Heart right ventricle (tissue), 16 donors: ENCODE data around the gene SPTLC1. TPM values are rescaled to one million over a fixed set of nuclear protein-coding genes. Genes with fewer than 3 reads are reported as not detected.

ENCODE experiments used
- ATAC-seq, 8 donors: fragments of 200-7000 bp; cut with Tn5 transposase; one replicate each; pipeline ENCODE4 v1.9.1; 2020; ENCODE audit warnings: mild to moderate bottlenecking in 8 of 8, moderate library complexity in 8 of 8, moderate number of reproducible peaks in 1 of 8
- DNase-seq, 2 donors: peaks; one replicate each; pipeline ENCODE4 v3.0.0-alpha.2; 2020
- H3K27ac ChIP-seq, 10 donors: fragments of 200-600 bp; sonication (generic) in 2 of 10; one replicate each; pipeline versions ENCODE4 v1.5.0 to v1.8.0; 2020 to 2022; ENCODE audit warnings: mild to moderate bottlenecking in 3 of 10
- H3K27me3 ChIP-seq, 7 donors: fragments of 200-600 bp; one replicate each; pipeline ENCODE4 v1.8.0; 2021 to 2022; ENCODE audit warnings: mild to moderate bottlenecking in 2 of 7
- H3K36me3 ChIP-seq, 9 donors: fragments of 200-600 bp; sonication (generic) in 1 of 9; one replicate each; pipeline versions ENCODE4 v1.5.0 to v1.8.0; 2020 to 2022; ENCODE audit warnings: mild to moderate bottlenecking in 2 of 9
- H3K4me1 ChIP-seq, 9 donors: fragments of 200-600 bp; sonication (generic) in 1 of 9; one replicate each; pipeline versions ENCODE4 v1.5.0 to v1.8.0; 2020 to 2022; ENCODE audit warnings: mild to moderate bottlenecking in 4 of 9
- H3K4me3 ChIP-seq, 10 donors: fragments of 200-600 bp; sonication (generic) in 2 of 10; one replicate each; pipeline versions ENCODE4 v1.5.0 to v1.8.0; 2020 to 2022; ENCODE audit warnings: mild to moderate bottlenecking in 7 of 10, moderate library complexity in 2 of 10
- H3K9me3 ChIP-seq, 11 donors: fragments of 200-600 bp in 10 of 11; sonication (generic) in 2 of 11; one replicate each; pipeline versions ENCODE4 v1.5.0 to v1.8.0; 2013 to 2022; ENCODE audit warnings: mild to moderate bottlenecking in 2 of 11, control low read depth in 1 of 11, moderate library complexity in 1 of 11
- WGBS, 2 donors: extraction: QIAGEN DNeasy Blood & Tissue Kit; methylation state at CpG; one replicate each; pipeline ENCODE4 v1.1.7; 2013; ENCODE audit warnings: inconsistent platforms in 1 of 2; 5-methylcytosine and 5-hydroxymethylcytosine counted together
- intact Hi-C, 10 donors: fragments of 100-400 bp; cut with DNase I; formaldehyde crosslinking; loops; one replicate each; pipeline versions ENCODE4 v1.11.1 to v1.14.2; 2022
- polyA plus RNA-seq, 2 donors: library from polyadenylated mRNA; stranded (reverse); fragments of 200-250 nt; gene quantifications; one replicate each; pipeline ENCODE4 v1.2.3, GENCODE V29; 2013
- total RNA-seq, 10 donors: library from RNA; stranded (reverse); fragmentation: NEBNext Ultra II Directional in 3 of 10; extraction: Animal tissue kit (Norgen Biotek cat#: 25700) in 3 of 10; gene quantifications; one replicate each; pipeline versions ENCODE4 v1.2.1 to v1.2.4, GENCODE V29; 2021 to 2023
- TF ChIP-seq, protein P1 (sequence below), 9 donors: fragments of 200-600 bp; sonication (generic) in 2 of 9; IDR thresholded peaks; one replicate each; pipeline versions ENCODE4 v1.5.0 to v1.8.0; 2021 to 2022; ENCODE audit warnings: antibody characterized with exemption in 9 of 9, mild to moderate bottlenecking in 5 of 9, moderate library complexity in 1 of 9
- donor health status: Arrhythmogenic right ventricular cardiomyopathy.
- donor health status: ischemic (EF 13 %, LVEDD 7.1; RV severe dilation, severe dysfunction).
- donor health status: healthy with polysubstance abuse.
- donor health status: DM: no; HTN: yes; CAD: no.
- donor health status: DM: no; HTN: no; CAD: no.
- donor health status: ischemic (EF 25% LVEDD 6.9; RV normal size, moderate dysfunction).
- donor health status: ischemic (EF 25% LVEDD 5.7; RV mildly dilated, moderate dysfunction).
- donor health status: healthy.
- donor health status: DM: yes; HTN: yes; CAD: no.
- donor health status: Ischemic cardiomyopathy.
- donor health status: ischemic (EF 35%, LVEDD 5.7; RV mildly dilated, moderate dysfunction).
- donor health status: nonischemic (EF 11% LVEDD 7.7; RV severe dilation, severe dysfunction).
- donor health status: DM: yes; HTN: yes; CAD: no.
- donor health status: PGD.
- donor health status: ischemic (EF 29% LVEDD 5.4; RV normal size, mild dysfunction).
- donor health status: nonischemic (EF 23%, LVEDD 6.1; RV moderate dilation, normal function).

SPTLC1 gene
- total and polyA plus RNA-seq, 12 donors, result 17.1 to 28.1 (median 23.0) TPM

GRCh38 chr9:92058026-92058425 lies 57.2 kb downstream of the SPTLC1 start:
- Histone ChIP-seq H3K9me3 (peaks cover 0 to 32% (median 22%) of the 10 kb centered on the region in 11 donors), H3K4me1 (no peaks in the 10 kb centered on the region), H3K4me3 (no peak overlapping the region), H3K27me3 (no peaks in the 10 kb centered on the region), H3K36me3 (peaks cover 0 to 97% (median 48%) of the 10 kb centered on the region in 9 donors), H3K27ac (no peak overlapping the region)
- no peak for ATAC-seq
- TF ChIP-seq, protein P1, sequence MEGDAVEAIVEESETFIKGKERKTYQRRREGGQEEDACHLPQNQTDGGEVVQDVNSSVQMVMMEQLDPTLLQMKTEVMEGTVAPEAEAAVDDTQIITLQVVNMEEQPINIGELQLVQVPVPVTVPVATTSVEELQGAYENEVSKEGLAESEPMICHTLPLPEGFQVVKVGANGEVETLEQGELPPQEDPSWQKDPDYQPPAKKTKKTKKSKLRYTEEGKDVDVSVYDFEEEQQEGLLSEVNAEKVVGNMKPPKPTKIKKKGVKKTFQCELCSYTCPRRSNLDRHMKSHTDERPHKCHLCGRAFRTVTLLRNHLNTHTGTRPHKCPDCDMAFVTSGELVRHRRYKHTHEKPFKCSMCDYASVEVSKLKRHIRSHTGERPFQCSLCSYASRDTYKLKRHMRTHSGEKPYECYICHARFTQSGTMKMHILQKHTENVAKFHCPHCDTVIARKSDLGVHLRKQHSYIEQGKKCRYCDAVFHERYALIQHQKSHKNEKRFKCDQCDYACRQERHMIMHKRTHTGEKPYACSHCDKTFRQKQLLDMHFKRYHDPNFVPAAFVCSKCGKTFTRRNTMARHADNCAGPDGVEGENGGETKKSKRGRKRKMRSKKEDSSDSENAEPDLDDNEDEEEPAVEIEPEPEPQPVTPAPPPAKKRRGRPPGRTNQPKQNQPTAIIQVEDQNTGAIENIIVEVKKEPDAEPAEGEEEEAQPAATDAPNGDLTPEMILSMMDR (IDR thresholded peaks at IDR 0.05), result no peak
- intact Hi-C loops, result no loop called here
- DNase-seq, result no peak

GRCh38 chr9:92057226-92057625 lies 58.0 kb downstream of the SPTLC1 start:
- H3K27ac ChIP-seq, result no peak overlapping the region
- peaks cover 0 to 27% (median 14%) of the 10 kb centered on the region in 11 donors for H3K9me3 ChIP-seq
- ATAC-seq (no peak), DNase-seq (no peak)
- H3K36me3 ChIP-seq, result peaks cover 0 to 97% (median 50%) of the 10 kb centered on the region in 9 donors
- H3K4me3 ChIP-seq, result no peak overlapping the region
- TF ChIP-seq, protein P1 (IDR thresholded peaks at IDR 0.05), result no peak
- H3K4me1 ChIP-seq, result no peaks in the 10 kb centered on the region
- H3K27me3 ChIP-seq, result no peaks in the 10 kb centered on the region
- intact Hi-C loops, result no loop called here
- WGBS, 2 donors, result 94% methylated on average over 1 of the region's 1 CpG

DNA sequence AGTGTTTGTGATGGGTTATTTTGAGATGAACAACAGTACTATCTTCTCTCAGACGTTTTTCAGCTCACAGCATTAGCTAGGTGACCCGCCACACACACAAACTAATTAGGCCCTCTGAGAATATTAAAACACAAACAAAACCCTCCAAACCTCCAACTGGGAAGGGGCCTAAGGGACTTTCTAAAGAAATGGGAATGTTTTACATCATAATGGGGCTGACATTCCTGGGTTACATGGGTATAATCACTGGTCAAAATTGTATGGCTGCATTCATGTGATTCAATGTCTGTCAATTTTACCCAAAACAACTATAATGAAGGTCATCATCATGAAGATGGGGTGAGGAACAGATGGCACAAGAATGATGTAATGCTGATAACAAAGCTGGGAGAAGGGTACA lies 59.6 kb downstream of the SPTLC1 start:
- 74 to 77% methylated on average over 2 of the region's 2 CpGs for WGBS, 2 donors
- Histone ChIP-seq H3K27ac (no peak overlapping the region), H3K27me3 (no peaks in the 10 kb centered on the region), H3K4me3 (no peak overlapping the region), H3K4me1 (no peaks in the 10 kb centered on the region), H3K36me3 (peaks cover 0 to 95% (median 51%) of the 10 kb centered on the region in 9 donors), H3K9me3 (peaks cover 0 to 16% (median 0%) of the 10 kb centered on the region in 11 donors)
- DNase-seq (no peak), ATAC-seq (no peak)
- TF ChIP-seq, protein P1 (IDR thresholded peaks at IDR 0.05), result no peak
- intact Hi-C loops, result no loop called here

DNA sequence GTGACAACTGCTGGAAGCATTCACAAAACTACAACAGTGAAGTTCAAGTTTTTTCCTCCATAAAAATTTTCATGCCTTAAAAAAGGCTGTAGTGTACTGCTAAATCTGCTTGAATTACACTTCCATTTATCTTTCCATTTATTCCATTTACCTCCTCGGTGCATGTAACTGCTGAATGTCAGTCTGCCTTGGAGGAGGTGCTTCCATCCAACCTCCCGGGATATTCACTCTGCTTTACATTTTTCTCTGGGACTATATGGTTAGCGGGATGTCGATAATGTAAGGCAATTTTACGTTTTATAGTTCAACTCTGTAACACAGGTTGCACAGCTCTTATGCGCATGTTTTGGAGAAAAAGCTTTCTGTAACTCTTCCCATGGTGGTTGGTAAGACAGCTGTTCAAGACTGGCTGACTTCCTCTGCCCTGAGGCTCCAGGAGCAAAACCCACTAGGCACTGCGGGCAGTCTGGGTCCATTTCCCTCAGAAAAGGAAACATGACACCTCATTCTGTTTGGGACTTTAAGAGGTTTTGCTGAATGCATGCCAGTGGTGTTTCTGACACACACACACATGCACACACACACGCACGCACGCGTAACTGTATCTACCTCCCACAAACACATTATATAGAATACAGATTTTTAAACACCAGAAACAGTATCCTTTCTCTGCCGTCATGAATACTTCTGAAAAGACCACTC lies 66.1 kb downstream of the SPTLC1 start:
- H3K4me3 ChIP-seq, result no peak overlapping the region
- DNase-seq (no peak), ATAC-seq (no peak)
- no peaks in the 10 kb centered on the region for H3K4me1 ChIP-seq
- no peaks in the 10 kb centered on the region for H3K27me3 ChIP-seq
- TF ChIP-seq, protein P1 (IDR thresholded peaks at IDR 0.05), result no peak
- peaks cover 0 to 100% (median 65%) of the 10 kb centered on the region in 9 donors for H3K36me3 ChIP-seq
- H3K9me3 ChIP-seq, result peaks cover 0 to 9% (median 0%) of the 10 kb centered on the region in 11 donors
- intact Hi-C loops, result no loop called here
- no peak overlapping the region for H3K27ac ChIP-seq
- 94 to 96% methylated on average over 12 of the region's 12 CpGs for WGBS, 2 donors
